Stromal cell of bone marrow (primary cell): ENCODE data around the gene MALRD1.

Experiments used
- DNase-seq: peaks from one replicate; pipeline ENCODE4 v3.0.0-alpha.2; 2012; ENCODE audit warnings: low read depth

Gene MALRD1

GRCh38 chr10:19231034-19231433 lies 182.4 kb downstream of the MALRD1 start:
- DNase-seq = no peak

DNA sequence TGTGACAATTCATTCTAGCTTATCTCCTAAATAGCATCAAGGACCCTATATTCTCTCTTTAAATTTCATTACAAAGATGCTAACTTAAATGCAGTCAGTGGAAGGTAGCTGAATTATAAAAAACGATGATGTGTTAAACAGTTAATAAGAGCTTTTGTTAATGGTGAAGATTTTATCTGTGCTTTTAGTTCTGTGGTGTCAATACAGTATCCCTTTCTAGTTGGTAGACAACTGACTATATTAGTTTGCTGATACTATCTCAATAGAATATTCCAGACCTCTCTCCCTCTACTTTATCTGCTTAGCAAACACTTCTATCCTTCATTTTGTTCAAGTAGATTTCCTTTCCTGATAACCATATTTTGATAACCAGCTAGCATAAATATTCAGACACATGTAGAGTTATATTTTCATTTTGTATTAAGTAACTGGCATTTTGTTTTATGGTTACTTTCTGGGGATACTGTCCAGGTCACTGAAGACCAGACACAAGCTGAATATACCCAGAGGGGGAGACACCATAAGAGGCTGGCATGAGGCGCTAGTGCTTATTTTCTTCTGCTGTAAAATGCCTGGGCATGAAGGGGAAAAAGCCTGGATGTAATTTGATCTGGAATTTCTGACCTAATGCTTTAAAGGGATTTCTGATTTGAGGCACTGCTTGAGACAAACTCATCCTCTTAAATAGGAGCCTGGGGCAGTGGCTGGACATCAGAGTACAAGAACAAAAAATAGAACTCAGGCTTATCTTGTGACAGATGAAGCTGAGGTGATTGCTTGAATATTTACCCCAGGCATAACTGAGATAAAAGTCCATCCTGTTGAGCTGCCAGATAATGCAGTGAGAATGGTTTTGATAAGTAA lies 197.5 kb downstream of the MALRD1 start:
- DNase-seq = no peak

GRCh38 chr10:19247843-19248242 lies 199.2 kb downstream of the MALRD1 start:
- DNase-seq = no peak

- no peak for DNase-seq
Measured at GRCh38 chr10:19250546-19250945, 201.9 kb downstream of the MALRD1 start.

- no peak for DNase-seq
Measured at GRCh38 chr10:19252531-19252930, 203.9 kb downstream of the MALRD1 start.

- no peak for DNase-seq
Measured at GRCh38 chr10:19256331-19256730, 207.7 kb downstream of the MALRD1 start.

DNA sequence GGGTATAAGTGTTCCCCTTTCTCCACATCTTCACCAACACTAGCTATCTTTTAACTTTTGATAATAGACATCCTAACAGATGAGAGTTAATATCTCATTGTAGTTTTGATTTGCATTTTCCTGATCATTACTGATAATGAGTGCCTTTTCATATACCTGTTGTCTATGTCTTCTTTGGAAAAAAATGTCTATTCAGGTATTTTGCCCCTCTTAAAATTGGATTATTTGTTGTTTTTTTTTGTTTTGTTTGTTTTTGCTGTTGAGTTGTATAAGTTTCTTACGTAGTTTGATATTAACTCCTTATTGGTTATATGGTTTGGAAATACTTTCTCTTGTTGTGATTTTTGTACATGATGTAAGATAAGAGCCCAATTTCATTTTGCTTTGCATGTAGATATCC lies 214.7 kb downstream of the MALRD1 start:
- no peak for DNase-seq

DNA sequence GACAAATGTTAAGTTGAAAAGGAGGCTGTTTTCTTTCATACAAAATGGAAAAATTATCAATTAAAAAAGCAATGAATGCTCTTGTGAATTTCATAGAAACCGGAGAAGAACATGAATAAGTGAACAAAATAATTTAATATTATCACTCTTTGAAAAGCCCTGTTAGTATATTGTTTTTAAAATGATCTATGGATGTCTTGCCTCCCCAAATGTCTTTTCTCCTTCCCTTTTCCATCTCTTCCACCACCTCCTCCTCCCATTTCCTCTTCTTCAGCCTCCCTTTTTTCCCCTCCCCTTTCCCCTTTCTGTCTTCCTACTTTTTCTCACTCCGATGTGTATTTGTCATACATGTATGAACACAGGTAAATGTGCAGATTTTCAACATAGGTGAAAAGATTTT lies 234.7 kb downstream of the MALRD1 start:
- DNase-seq = no peak

DNA sequence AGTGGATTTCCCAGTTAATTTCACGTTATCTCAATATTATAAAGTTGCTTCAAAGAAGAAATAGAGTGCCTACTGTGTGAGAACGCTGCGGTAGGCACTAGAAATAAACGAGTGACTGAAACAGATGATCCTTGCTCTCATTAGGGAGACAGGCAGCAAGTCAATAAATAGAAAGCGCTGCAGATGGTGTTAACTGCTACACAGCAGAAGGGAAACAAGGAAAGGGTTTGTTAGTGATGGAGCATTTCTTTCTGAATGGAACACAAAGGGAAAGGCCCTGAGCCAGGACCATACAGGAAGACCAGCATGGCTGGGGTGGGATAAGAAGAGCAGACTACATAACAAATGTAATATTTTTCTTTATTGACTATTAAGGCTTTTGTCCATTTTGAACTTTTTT lies 235.2 kb downstream of the MALRD1 start:
- no peak for DNase-seq

DNA sequence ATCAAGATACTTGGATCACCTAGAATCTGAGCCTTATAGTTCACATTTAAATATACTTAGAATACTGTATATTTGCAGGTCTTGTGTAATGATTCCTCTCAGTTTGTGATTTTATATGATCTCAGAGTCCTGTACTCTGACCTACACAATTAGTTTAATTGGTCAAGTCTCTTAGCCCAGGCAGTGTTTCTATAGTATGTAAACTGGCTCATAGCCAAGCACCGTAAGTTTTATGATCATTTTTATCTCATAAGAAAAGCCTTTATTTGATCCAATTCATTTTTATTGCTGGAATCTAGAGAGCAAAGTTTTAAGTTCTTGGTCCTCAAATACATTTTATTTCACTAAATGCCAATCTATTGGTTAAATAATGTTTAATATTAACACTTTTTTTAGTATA lies 242.2 kb downstream of the MALRD1 start:
- DNase-seq = no peak

DNA sequence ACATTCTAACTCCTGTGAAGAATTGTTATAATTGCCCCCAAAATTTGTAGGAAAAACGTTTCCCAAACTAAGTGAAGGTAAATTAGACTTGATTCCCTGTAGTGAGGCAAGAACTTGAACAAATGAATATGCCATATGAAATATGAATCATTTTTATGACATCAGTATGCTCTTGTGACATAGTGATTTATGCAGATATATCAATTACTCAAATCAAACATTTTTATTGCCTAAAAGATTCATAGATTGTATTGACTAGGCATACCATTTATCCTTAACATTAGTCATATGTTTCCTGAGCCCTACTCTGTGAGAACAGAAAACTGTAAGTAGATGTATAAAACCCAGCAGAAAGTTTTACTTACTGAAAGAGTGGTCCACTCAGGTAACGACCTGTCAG lies 245.6 kb downstream of the MALRD1 start:
- no peak for DNase-seq

- DNase-seq = no peak
Measured at GRCh38 chr10:19299645-19300044, 251.0 kb downstream of the MALRD1 start.

GRCh38 chr10:19302117-19302516 lies 253.5 kb downstream of the MALRD1 start:
- no peak for DNase-seq

DNA sequence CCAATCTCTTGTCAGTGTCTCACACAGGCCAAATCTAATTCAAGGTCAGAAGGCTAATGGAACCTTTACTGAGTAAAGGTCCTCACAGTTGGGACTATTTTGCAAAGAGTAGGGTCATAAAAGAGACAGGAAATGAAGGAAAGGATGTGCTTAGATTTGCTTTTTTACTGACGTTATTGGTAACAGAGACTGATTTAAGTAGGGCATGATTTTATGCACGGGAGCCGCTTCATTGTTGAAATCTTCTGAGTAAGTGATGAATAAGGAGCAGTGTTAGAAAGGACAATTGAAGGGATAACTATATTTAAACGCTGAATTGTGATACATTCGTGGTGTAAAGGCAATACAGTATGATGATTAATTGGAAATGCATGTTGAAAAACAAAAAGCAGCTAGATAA lies 261.5 kb downstream of the MALRD1 start:
- DNase-seq = no peak

GRCh38 chr10:19316204-19316870 lies 267.7 kb downstream of the MALRD1 start:
- DNase-seq = no peak

DNA sequence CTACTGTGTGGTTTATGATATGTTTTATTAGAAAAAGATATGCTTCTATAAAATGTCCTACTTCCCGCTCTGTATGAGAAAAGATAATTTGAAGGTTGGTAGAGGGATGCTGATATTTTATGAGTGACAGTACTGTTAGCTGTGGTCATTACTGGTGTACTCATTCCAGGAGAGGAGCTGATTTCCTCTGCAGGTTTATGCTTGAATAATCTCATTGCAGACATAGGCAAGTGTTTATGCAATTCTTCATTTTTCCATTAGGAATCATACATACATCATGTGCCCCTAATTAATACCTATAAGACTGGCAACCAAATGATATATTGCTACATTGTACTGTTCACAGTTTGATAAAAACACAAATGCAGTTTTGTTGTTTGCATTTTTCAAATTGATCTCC lies 269.4 kb downstream of the MALRD1 start:
- DNase-seq = no peak

- DNase-seq = no peak
Measured at GRCh38 chr10:19325581-19325980, 277.0 kb downstream of the MALRD1 start.

- no peak for DNase-seq
Measured at GRCh38 chr10:19328582-19328981, 280.0 kb downstream of the MALRD1 start.

DNA sequence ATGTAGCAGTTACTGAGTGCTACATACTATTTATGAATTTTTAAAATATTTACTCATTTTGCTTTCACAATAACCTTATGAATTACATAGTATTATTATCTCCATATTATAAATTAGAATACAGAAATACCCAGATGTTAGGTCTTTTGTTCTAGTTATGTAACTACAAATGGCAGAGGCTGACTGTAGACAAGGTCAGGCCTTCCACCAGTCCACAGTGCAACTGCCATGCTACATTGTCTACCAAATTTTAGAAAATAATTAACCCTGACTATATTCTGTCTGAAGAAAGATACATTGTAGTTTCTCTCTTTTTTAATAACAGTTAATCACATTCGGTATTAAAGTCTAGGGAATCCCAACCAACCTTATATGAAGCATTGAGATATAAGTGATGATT lies 280.9 kb downstream of the MALRD1 start:
- no peak for DNase-seq

GRCh38 chr10:19332304-19332703 lies 283.7 kb downstream of the MALRD1 start:
- no peak for DNase-seq

GRCh38 chr10:19333631-19334030 lies 285.0 kb downstream of the MALRD1 start:
- no peak for DNase-seq

DNA sequence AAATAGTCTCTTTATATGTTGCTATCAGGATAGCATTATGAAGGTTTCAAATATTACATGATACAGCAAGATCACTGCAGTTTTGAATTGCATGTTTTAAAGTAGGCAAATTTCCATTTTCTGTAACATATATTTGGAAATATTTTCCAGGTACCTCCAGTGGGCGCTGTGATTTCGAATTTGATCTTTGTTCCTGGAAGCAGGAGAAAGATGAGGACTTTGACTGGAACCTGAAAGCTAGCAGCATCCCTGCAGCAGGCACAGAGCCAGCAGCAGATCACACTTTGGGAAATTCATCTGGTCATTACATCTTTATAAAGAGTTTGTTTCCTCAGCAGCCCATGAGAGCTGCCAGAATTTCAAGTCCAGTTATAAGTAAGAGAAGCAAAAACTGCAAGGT lies 299.0 kb downstream of the MALRD1 start:
- DNase-seq = no peak

DNA sequence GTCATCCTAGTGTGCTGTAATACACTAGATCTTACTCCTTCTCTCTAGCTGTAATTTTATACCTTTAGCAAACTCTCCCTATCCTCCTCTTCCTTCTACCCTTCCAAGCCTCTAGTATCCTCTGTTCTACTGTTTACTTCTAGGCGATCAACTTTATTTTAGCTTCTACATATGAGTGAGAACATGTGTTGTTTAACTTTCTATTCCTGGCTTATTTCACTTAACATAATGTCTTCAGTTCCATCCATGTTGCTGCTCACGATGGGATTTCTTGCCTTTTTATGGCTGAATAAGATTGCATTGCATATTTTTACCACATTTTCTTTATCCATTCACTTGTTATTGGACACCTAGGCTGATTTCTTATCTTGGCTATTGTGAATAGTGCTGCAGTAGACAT lies 318.6 kb downstream of the MALRD1 start:
- no peak for DNase-seq

GRCh38 chr10:19373988-19374387 lies 325.4 kb downstream of the MALRD1 start:
- DNase-seq = no peak
